ENCODE measurements around the gene ZSWIM1. TPM values are rescaled to one million over a fixed set of nuclear protein-coding genes. Genes with fewer than 3 reads are reported as not detected.

The ZSWIM1 gene
- total RNA-seq: 14.6 TPM

DNA sequence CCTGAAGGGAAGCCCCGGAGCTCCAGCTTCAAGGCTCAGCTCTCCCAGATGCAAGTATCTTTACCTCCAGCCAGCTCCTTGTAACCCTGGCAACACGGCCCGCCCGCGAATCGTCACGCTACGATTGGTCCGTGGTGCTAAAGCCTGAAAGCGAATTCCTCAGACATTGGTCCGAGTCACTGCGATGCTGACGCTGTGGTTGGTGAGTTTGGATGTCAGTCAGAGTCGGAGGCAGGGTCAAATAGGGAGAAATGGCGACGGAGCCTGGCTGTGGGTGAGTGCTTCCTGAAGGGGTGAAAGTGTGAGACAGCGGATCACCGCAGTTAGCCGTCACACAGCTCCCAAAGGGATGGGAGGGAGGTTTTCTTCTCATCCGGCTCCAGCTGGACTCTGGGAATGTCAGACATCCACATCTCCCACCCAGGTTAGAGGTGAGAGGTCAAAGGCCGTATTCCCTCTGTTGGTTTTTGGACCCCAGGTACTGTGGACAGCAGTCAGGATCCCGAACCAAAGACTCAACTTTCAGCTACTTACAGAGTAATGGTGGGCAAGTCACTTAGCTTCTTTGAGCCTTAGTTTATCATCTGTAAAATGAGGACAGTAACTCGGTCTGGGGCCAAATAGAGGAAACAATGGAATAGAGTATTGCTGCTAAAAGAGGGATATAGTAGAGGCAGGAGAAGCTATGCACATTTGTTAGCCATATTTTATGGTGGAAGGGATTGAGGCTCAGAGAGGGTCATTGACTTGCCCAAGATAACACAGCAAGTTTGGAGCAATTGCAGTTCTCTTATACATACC is at the start of gene ZSWIM1:
Gene ZSWIM1 (plus strand): TSS at position 240 of the 801 bp plus-strand sequence. CDS start 1,366 bp downstream, outside the sequence.
- DNase-seq (ENCODE audit: low spot score): peak; percentile 100

DNA sequence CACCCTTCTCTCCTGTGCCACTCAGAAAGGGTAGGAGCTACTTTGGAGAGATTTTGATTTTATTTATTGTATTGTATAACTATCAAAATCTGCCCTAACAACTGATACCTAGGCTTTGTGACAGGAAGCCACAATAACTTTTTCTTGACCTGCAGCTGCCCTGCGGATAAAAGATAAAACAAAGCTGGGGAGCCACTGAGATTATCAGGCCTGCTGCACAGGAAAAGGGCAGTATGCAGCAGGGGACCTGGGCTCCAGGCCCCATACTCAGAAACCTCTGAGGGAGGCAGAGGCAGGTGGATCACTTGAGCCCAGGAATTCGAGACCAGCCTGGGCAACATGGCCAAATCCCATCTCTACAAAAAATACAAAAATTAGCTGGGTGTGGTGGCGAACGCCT is 48.4 kb upstream of the ZSWIM1 start:
- no peak for DNase-seq (ENCODE audit: low spot score)

DNA sequence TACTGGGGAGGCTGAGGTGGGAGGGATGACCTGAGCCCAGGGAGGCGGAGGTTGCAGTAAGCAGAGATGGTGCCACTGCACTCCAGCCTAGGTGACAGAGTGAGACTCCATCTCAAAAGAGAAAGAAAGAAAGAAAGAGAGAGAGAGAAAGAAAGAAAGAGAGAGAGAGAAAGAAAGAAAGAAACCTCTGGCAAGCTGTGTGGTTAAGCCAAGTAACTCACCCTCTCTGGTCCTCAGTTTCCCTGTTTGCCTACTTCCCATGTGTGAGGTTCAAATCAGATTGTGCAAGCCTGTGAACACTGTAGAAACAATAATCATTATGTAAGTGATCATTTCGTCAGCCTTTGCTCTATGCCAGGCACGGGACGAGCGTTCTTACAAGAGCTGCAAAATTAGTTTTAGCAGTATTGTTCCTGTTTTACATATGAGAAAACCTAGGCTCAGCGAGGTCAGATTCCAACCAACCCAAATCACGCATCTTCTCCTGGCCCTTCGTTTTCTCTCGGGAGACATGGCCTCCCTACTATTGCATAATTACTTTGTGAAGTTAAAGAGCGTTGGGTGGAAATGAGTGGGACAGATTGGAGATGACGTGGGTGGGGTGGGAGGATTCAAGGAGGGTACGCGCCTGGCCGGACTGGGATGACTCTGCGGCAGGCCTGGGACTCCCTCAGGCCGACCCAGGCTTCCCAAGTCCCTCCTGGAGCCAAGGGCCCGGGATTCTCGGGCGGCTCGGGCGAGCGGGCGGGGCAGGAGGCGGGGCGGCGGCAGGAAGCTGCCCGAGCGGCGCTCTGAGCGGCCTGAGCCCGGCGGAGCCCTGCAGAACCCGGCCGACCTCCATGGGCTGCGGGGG is 47.8 kb upstream of the ZSWIM1 start, which contains the start of gene SNX21:
Gene SNX21 (plus strand): TSS at position 770 of the 853 bp plus-strand sequence. CDS start 121 bp downstream, outside the sequence.
- peak; percentile 80 for DNase-seq (ENCODE audit: low spot score)

- peak; percentile 58 for DNase-seq (ENCODE audit: low spot score)
Observed at GRCh38 chr20:45833883-45834796, 46.9 kb upstream of the ZSWIM1 start.

DNA sequence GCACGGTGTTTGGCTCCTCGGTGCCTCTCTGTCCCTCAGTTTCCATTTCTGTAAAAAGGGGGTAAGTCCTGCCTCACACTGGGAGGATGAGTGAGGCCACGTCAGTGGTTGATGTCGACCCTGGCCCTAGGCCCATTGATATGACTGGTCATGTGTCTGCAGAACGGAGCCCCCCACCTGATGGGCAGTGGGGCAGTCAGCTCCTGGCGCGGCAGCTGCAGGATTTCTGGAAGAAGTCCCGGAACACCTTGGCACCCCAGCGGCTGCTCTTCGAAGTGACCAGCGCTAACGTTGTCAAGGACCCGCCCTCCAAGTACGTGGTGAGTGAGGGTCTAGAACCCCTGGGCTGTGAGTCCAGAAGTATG is 46.2 kb upstream of the ZSWIM1 start:
- no peak for DNase-seq (ENCODE audit: low spot score)

GRCh38 chr20:45835329-45835765 is 45.7 kb upstream of the ZSWIM1 start:
- no peak for DNase-seq (ENCODE audit: low spot score)

DNA sequence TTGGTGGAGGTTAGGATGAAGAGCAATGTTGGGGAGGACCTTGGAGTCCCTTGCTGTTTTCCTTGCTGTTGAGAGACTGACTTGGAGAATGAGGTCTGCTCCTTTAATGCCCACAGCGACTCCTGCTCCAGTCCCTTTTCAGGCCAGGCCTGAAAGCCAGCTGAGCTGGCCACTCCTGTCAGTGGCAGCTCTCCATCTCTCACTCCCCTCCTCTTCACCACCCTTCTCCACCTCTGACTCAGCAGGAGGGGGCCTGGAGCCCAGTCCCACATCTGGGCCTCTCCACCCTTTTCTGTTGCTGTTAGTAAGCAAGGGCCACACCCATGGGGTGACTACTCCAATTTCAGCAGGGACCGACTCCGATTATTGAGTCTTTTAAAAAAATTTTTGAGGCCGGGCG is 45.2 kb upstream of the ZSWIM1 start:
- DNase-seq (ENCODE audit: low spot score): no peak

GRCh38 chr20:45836841-45837240 is 44.2 kb upstream of the ZSWIM1 start:
- DNase-seq (ENCODE audit: low spot score): no peak

DNA sequence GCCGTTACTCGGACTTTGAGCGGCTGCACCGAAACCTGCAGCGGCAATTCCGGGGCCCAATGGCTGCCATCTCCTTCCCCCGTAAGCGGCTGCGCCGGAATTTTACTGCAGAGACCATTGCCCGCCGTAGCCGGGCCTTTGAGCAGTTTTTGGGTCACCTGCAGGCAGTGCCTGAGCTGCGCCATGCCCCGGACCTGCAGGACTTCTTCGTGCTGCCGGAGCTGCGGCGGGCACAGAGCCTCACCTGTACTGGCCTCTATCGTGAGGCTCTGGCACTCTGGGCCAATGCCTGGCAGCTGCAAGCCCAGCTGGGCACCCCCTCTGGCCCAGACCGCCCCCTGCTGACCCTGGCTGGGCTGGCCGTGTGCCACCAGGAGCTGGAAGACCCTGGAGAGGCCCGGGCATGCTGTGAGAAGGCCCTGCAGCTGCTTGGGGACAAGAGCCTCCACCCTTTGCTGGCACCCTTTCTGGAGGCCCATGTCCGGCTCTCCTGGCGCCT is 40.3 kb upstream of the ZSWIM1 start:
- DNase-seq (ENCODE audit: low spot score): no peak

DNA sequence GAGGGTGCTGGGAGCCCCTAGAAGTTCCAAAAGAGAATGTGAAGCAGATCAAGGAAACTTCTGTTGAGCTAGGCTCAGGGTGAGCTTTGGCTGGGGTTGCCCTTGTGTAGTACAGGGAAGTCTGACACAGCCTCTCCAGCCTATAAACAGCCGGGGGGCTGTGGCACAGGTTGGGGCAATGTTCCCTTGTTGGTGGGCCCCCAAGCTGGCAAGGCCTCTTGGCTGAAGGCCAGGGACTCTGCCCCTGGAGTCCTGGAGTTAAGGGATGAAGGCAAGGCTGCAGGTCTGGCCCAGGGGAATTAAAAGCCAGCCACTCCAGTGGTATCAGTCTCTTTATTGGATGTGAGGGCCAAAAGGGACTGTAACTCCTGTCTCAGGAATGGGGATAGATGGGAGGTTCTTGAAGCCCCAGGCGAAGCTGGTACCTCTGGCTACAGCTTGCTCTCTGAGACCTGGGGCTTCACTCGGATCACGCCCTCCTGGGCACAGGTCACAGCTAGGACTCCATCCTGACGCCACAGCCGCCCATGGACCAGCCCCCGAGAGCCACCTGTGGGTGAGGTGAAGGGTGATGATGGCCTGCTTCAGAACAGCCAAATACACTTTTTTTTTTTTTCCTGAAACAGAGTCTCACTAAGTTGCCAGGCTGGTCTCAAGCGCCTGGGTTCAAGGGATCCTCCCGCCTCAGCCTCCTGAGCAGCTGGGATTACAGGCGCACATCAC is 39.5 kb upstream of the ZSWIM1 start:
- no peak for DNase-seq (ENCODE audit: low spot score)

DNA sequence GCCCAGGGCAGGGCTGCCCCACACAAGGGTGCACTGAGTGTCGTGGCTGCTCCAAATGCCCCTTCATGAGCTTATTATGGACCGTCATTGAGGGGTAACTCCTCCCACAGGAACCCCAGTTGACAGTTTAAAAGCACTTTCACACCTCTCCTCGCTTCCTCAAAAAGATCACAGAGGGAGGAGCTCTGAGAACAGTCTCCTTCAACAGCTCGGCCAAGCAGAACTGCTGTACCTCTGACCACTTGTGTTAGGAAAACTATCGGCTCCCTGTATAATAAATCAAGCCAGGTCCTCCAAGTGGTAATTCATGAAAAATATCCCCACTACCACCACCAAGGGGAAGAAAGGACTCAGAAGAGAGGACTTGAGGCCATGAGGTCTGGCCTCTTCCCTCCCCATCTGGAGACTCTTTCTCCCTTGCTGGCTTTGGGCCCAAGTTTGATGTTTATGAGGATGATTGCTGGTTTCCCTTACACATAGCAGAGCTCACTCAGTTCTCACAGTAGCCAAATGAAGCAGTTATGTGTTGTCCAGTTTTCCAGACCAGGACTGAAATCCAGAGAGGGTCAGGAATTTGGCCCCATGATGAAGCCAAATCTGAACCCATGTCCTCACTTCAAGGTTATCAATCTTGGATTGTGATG is 38.7 kb upstream of the ZSWIM1 start:
- no peak for DNase-seq (ENCODE audit: low spot score)

- DNase-seq (ENCODE audit: low spot score): no peak
Observed at GRCh38 chr20:45843506-45843905, 37.5 kb upstream of the ZSWIM1 start.

DNA sequence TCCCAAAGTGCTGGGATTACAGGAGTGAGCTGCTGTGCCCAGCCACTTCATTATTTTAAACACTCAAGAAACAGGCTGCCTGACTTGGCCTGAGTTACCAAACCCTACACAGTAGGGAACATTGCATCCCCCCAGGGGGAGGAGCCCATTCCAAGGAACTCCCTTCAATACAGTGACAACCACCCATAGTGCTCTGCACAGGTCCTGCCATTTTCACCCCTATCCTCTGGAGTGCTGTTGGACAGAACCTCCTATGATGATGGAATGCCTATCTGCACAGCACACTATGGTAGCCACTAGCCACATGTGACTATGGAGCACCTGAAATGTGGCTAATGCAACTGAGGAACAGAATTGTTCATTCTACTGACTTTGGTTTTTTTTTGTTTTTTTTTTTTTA is 35.6 kb upstream of the ZSWIM1 start:
- no peak for DNase-seq (ENCODE audit: low spot score)

DNA sequence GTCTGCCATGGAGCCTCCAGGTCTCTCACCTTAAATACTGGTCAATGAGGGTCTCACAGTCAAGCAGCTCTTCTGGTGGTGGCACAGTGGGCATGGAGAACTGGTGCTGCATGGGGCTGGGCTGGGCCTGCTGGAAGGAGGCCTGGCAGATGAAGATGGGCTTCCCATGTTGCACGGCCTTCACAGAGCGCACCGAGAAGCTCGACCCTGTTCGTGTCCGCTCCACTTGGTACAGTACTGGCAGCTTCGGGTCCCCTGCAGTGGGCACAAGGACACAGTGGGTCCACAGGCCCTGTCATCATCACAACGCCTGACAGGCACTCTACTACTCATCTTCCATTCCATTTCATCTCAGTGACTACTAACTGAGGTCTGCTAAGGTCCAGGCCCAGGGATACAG is 32.6 kb upstream of the ZSWIM1 start:
- DNase-seq (ENCODE audit: low spot score): no peak

GRCh38 chr20:45848969-45849582 is 32.0 kb upstream of the ZSWIM1 start:
- no peak for DNase-seq (ENCODE audit: low spot score)

- DNase-seq (ENCODE audit: low spot score): no peak
Observed at GRCh38 chr20:45850238-45850637, 30.8 kb upstream of the ZSWIM1 start.

DNA sequence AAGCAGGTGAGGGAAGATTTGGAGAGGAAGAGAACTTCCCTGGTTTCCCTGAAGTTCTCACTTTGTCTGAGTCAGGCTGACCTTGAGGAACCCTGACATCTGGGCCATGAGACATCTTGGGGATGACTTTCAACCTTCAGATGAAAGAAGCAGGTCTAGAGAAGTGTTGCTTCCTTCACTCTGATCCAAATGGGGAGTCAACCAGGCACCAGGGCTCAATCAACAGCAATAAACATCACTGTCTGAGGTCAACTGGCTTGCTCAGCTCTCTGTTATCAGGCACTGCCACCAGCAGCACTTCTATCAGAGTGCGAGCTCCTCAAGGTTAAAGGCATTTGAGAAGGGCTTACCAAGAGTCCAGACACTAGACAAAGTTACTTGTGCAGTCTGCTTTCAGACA is 30.1 kb upstream of the ZSWIM1 start:
- DNase-seq (ENCODE audit: low spot score): no peak

- no peak for DNase-seq (ENCODE audit: low spot score)
Observed at GRCh38 chr20:45851501-45851900, 29.5 kb upstream of the ZSWIM1 start.

DNA sequence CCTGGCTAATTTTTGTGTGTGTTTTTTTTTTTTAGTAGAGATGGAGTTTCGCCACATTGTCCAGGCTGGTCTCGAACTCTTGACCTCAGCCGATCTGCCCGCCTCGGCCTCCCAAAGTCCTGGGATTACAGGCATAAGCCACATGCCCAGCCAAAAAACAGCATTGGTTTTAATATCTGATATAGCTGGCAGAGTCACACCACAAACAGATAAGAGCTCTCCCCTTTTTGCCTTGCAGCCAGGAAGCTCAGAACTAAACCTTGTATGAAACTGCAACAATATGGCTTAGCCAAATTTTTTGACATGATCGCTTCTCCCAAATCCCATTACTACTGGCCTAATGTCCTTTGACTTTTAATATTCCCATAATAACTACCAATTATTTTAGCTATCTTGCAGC is 28.7 kb upstream of the ZSWIM1 start:
- no peak for DNase-seq (ENCODE audit: low spot score)

DNA sequence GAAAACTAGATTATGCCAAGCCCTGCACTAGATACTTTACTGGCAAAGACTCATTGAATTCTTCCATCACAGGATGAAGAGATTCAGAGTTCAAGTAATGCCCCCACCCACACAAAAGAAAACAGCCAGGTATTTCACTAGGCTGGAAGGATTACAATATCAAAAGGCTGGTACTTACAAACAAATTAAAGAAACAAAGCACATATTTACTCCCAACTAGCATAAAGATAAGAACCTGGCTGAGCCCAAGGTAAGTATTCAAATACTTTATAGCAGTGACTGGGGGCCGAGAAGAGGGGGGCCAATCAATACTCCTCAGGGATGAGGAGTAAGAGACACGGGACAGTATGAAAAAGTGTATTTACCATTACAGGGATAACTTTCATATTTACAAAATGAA is 27.5 kb upstream of the ZSWIM1 start:
- no peak for DNase-seq (ENCODE audit: low spot score)
